ENCODE data around the gene TRIM63. TPM values are rescaled to one million over a fixed set of nuclear protein-coding genes. Genes with fewer than 3 reads are reported as not detected.

TRIM63 gene
- total RNA-seq, 2 experiments from 2014 or later: 0.17 to 0.19 TPM

Other genes with a start within 250 kb of the TRIM63 start
- gene MTFR1L, start 247.7 kb downstream of the TRIM63 start, total RNA-seq: 10 to 100 TPM; 28.0 to 31.1 TPM
- gene AUNIP, start 208.2 kb downstream of the TRIM63 start, total RNA-seq: 10 to 100 TPM in 1 of 2 experiments, 1 to 10 TPM in 1; 7.8 to 10.1 TPM
- 1 to 10 TPM; 4.1 to 4.2 TPM for gene PAQR7, start 191.9 kb downstream of the TRIM63 start, total RNA-seq
- gene STMN1, start 161.2 kb downstream of the TRIM63 start, total RNA-seq: 100 to 1,000 TPM; 619 to 630 TPM
- gene PAFAH2, start 69.6 kb downstream of the TRIM63 start, total RNA-seq: 1 to 10 TPM; 5.9 to 7.3 TPM
- gene EXTL1, start 45.9 kb downstream of the TRIM63 start, total RNA-seq: not detected
- not detected for gene SLC30A2, start 21.5 kb downstream of the TRIM63 start, total RNA-seq
- gene PDIK1L, start 44.2 kb upstream of the TRIM63 start, total RNA-seq: 10 to 100 TPM; 14.9 to 15.2 TPM
- gene FAM110D, start 91.4 kb upstream of the TRIM63 start, total RNA-seq: not detected
- gene C1orf232, start 101.3 kb upstream of the TRIM63 start, total RNA-seq: not detected
- 10 to 100 TPM; 37.4 to 38.0 TPM for gene ZNF593, start 102.3 kb upstream of the TRIM63 start, total RNA-seq
- not detected for gene ZNF593OS, start 104.2 kb upstream of the TRIM63 start, total RNA-seq
- gene CNKSR1, start 109.9 kb upstream of the TRIM63 start, total RNA-seq: 1 to 10 TPM; 1.3 to 1.5 TPM
- gene CATSPER4, start 123.0 kb upstream of the TRIM63 start, total RNA-seq: not detected
- 10 to 100 TPM; 30.3 to 32.6 TPM for gene CEP85, start 166.6 kb upstream of the TRIM63 start, total RNA-seq
- gene SH3BGRL3, start 212.5 kb upstream of the TRIM63 start, total RNA-seq: 100 to 1,000 TPM; 305 to 320 TPM
- 10 to 100 TPM; 24.5 to 26.1 TPM for gene UBXN11, start 239.0 kb upstream of the TRIM63 start, total RNA-seq

All from activated CD4-positive, alpha-beta memory T cell treated with anti-CD3 and anti-CD28 coated beads for 36 hours (primary cell).